HG02610 (cell line): ENCODE results near the gene XRCC3.
A peak's percentile ranks its signal among the peaks of the same experiment; 100 is the strongest.

Experiments
- ATAC-seq: cut with Tn5 transposase; IDR thresholded peaks from one replicate; pipeline ENCODE4 v1.9.1; 2021; ENCODE audit warnings: mild to moderate bottlenecking, moderate library complexity; ENCODE audit not compliant: unreplicated experiment

Gene XRCC3

DNA sequence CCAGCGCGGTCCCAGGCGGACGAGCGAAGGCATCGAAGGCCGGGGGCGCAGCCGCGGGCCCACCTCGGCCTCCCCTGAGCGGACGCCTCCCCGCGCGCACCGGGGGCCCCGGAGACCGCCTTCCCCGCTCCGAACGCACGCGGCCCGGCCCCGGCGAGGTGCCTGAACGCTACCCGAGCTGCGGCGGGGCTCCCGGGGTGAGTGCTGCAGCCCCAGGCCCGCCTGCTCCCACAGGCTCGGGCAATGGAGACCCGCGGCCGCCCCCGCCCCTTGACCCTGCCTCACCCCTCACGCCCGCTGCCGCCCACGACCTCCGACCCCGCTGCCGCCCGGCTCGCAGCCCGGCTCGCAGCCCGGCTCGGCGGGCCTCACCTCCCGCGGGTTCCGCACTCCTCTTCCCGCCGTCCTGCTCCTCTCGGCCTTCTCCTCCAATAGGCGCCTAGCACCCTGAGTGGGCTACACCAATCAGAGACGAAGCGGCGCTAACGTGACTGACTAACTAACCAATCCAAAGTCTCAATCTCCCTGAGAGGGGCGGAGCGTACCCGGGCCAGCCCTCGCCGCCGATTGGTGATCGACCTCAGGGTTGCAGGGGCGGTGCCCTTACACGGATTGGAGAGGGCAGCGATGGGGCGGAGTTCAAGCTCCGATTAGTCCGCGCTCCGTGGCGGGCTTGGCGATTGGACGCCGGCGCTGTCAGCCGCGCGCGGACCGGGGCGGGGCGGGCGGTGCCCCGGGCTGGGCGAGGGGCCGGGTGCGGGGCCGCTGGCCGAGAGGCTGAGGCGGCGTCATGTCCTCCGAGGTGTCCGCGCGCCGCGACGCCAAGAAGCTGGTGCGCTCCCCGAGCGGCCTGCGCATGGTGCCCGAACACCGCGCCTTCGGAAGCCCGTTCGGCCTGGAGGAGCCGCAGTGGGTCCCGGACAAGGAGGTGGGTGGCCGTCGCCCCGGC, at the start of gene XRCC3, which contains the start of gene ZFYVE21:
XRCC3 (minus strand) TSS at position 400 of the 949 bp plus-strand sequence. CDS start 4,364 bp downstream, outside the sequence.
ZFYVE21 (plus strand) TSS at position 759 of the 949 bp plus-strand sequence; CDS start at position 791, 32 bp downstream.
- peak; percentile 94 for ATAC-seq

DNA sequence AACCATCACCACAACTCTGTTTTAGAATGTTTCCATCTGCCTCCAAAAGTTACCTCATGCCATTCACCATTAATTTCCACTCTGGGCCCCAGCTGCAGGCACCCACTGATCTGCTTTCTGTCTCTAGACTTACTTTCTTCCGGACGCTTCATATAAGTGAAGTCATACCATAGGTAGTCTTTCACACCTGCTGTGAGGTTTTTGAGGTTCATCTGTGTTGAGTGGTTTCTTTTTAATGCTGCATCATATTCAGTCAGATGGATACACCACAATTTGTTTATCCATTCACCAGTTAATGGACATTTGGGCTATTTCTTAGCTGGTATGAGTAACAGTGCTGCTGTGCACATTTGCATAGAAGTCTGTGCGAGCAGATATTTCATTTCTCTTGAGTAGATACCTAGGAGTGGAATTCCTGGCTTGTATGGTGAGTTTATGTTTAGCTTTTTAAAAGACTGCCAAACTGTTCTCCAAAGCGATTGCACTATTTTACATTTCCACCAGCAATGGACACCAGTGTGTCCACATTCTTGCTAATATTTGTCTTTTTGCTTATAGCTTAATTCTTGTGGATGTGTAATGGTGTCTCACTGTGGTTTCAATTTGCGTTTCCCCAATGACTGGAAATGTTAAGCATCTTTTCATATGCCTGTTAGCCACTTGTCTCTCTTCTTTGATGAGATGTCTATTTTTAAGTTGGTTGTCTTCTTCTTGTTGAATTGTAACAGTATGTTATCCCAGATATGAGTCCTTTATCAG, 48.7 kb upstream of the XRCC3 start:
- peak; percentile 89 for ATAC-seq

DNA sequence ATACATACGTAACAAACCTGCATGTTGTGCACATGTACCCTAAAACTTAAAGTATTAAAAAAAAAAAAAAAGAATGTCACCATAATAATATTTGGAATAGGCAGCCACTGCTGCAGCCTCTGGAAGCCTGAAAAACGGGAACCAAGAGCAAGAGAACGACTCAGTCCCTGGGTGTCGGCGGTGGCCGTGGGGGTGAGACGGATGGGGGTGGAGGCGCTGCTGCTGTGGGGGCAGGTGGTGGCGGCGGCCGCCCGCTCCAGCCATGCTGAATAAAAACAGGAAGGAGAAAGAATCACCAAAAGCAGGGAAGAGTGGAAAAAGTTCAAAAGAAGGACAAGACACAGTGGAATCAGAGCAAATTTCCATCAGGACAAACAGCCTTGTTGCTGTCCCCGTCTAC, 47.3 kb upstream of the XRCC3 start:
- no peak for ATAC-seq

DNA sequence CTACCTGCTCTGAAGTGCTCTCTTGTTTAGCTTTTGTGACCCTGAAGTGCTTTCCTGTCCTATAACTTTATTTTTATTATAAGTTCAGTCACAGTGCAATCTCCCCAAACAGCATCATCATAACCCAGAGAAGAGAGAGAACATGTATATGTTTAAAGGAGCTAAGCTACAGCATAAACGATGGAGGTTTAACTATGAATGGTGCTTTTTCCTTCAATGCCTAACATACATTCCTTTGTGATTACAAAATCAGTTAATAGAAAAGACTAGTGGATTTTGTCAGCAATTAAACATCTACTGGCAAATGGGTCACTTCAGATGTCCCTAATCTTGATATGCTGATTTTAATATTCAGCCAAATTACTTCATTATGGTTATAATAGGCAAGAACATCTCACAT, 46.8 kb upstream of the XRCC3 start:
- no peak for ATAC-seq

DNA sequence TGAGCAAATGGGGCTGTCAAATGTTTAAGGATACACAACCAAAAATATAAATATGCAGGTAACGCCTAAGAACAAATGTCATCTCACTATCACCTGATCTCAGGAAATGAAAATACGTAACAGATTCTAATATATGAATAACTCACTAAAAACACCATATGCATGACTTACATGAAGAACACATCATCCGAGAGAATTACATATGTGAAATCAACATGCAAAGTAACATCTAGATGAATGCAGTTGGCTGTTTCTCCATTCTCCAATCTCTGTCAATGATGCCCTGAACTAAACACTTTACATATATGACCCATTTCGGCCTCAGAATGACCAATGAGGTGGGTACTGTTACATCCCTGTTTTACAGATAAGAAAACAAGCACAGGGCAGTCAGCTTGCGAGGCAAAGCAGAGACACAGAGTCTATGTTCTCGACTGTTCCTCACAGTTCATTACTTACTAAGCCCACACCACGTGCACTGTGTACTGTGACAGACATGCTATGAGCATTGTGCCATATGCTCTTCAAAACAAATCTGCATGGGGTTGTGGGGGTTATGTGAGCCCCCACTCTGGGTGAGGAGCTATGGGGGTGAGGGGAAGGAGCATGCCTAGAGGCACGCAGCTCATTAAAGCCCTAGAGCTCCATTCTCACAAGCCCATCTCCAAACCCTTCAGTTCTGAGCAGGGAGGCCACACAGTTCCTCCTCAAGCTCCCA, 43.0 kb upstream of the XRCC3 start:
- ATAC-seq: no peak

DNA sequence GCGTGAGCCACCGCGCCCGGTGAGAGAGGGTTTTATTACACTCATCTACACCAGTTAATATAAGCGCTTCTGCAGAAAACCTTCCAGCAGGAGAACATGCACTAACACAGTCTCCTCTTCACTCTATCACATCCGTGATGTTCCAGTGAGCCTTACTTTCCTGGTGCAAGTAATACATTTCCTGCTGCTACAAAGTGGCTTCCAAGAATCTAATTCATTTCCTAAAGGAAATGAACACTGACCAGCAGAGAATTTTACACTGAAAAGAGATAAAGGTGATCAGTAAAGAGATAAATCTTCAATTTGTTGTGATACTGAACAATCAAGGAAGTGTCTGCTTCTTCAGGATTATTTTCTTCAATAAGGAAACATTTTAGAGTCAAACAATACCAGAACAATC, 39.8 kb upstream of the XRCC3 start:
- no peak for ATAC-seq

DNA sequence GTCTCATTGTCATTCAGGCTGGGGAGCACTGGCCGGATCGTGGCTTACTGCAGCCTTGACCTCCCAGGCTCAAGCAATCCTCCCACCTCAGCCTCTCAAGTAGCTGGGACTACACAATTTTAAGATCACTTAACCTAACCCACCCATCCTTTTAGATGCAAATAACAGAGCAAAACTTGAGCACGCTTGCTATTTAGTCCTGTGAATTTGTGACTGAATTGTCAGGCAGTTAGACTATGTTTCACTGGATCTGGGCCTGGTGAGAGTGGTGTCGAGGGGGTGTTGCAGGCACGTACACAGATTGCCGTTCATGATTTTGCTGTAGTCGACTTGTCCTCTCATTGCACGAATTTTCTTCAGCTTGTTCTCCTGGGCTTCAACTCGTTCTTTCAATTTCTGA, 38.5 kb upstream of the XRCC3 start:
- ATAC-seq: no peak

DNA sequence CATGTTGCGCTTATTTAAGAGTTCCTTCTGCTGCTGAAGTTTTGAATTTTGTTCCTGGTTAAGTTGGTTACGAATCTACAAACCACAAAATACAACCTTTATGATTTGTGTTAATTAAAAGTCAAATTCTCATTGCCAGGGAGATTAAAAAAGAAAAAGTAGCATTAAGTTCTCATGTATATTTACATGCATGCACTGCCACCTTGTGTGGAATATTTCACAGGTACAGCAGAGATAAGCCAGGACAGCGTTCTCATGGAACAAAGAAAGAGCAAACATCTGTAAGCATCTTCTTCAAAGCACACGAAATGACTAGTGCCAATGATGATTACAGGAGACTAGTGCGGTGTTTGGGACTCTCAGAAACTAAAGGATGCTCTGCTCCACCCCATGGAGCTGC, 34.6 kb upstream of the XRCC3 start:
- no peak for ATAC-seq

DNA sequence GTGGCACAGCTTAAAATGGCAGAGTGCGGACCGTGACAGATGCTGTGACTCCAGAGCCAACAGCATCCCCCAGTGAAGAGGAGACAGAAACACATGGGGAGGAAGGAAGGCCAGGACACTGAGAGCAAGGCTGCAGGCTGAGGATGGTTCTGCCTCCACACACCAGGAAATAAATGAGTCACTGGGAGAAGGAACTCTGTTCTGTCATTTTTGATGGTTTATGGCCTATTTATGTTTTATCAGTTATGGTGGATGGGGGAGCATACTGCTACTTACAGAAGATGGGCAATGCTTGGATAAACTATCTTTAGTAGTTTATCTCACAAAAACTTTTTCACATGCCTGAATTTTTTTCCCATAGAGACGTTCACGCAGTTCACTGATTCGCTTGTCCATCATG, 34.2 kb upstream of the XRCC3 start:
- no peak for ATAC-seq

DNA sequence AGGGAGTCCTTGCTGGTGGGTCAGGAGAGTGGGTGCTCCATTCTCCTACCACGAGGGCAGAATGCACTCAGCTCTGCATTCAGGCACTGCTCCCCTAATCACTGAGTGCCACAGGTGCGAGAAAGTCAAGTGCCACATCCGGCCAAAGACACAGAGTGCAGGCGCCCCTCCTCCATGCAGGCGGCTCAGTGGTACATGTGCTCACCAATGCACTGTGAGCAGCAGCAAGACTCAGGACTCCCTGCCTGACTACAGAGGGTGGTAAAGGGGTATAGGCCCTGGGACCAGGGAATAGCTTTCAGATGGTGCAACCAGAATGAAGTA, 33.2 kb upstream of the XRCC3 start:
- no peak for ATAC-seq

DNA sequence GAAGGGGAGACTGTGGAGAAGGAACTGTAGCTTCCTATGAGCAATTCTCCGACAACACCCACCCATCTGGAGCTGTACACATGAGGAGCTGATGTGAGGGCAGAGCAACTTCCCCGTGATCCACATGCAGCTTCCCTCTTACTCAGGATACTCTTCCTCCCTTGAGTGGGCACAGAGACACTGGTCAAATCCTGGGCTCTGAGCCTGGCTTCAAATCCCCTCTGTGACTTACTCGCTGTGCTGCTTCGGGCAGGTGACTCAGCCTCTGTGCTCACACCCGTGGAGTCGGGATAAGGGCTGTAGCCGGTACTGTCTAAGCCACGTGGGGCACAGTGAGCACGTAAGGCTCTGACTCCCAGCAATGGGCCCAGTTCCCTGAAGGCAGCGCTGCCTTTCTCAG, 31.4 kb upstream of the XRCC3 start:
- no peak for ATAC-seq

DNA sequence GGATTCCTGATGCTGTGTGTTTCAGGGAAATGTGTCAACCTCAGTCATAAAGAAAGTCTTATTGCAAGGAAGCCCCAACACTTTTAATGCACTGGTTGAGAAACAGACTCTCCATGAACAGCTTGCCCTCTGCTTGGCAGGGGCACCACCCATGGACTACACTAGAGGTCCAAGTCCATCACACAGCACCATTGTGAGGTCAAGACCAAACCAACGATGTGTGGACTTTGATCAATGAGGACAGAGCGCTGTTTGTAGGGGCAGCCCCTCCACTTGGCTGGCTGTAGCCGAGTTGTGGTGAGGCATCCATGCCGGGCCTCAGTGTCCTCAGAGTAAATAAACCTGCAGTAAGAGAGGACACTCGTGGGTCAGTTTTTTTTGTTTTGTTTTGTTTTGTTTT, 30.2 kb upstream of the XRCC3 start:
- no peak for ATAC-seq

DNA sequence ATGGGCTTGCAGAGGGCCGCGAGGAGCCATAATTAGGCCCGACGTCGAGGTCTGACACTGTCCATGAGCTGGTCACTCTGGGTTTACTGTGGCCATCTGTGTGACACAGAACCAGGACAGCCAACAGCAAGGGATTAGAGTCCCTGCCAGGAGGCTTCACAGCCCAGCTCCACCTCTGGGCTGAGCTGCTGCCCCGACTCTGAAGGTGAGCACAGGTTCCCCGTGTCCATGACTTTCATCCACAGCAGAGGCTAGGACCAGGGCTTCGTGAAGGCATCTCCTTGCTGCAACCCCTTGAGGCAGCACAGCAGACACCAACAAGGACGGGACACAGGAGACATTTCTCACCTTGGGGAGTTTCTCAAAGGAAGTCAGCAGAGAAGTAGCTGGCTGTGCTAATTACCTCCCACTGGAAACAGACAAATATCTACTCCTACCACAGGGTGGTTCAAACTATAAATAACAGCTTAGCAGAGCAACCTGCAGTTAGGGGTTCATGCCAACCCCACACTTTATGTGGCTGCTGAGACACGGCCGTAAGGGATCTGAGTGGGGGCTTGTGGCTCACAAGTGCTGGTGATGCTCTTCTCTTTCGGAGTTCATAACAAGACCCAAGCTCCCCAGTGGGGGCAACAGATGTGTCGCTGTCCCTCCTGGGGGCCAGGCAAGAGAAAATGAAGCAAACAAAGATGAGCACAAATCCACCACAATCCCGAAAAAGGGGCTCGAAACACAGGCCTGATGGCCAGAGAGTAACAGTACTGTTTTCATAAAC, 29.6 kb upstream of the XRCC3 start:
- no peak for ATAC-seq

DNA sequence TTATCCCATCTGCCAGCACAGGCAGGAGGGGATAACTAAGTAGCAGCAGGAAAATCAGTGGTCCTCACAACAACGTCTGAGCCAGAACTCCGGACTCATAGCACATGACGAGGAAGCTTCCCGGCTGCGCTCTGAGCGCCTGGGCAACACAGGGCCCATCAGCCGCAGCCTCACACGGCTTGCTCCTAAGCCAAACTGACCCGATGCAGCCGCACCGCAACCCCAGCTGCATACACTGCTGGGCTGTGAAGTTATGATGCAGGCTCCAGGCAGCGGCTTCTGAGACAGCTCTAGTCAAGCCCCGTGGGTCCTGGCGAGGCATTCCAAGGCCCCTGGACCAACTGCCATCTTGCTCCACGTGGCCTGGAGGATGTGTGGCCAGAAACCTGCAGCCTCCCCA, 28.4 kb upstream of the XRCC3 start:
- ATAC-seq: no peak

DNA sequence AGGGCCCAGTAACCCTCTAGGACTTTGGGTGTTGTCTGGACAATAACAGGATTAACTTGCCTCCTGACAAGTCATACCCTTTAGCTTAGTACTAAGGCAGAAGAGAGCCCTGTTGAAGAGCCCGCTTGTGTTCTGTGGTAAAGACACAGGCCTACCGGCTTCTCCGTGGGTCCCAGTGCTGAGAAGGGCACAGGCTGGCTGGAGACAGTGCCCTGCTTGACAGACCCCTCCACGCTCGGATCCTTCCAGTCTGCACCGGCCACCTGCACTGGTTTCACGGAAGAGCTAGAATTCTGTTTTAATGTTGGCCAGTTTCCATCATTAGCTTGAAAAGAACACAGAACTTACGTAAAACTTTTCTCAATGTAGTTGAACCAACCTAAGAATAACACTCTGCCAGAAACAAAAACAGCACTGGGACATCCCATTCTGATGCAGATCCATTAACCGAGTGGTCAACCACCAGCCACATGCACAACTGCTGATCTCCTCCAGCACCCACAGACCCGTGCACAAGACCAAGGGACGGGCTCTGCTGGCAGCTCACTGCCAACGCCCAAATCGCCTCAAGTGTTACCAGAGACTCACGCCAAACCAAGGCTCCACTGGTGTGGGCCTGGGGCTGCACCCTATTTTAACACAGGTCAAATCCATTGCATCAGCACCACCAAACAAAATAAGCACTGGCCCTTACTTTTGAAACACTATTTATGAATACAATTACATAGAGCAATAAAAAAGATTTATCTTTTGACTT, 27.4 kb upstream of the XRCC3 start:
- ATAC-seq: no peak

DNA sequence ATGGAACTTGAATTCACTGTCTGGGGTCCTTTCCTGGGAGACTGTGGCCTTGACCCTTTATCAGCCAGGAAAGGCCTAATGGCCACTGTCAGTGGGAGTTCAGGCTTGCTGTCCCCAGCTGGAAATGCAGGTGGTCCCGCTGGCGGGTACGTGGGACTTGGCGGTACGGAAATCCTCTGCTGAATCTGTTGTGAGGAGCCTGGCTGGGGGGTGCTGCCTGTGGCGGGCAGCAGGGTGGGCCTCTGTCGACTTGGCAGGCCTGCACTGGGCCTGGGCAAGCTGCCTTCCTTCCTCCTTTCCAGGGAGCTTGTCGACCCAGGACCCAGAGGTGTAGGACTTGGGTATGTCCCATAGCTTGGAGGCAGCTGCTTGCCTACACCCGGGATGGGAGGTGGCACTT, 26.6 kb upstream of the XRCC3 start:
- no peak for ATAC-seq

DNA sequence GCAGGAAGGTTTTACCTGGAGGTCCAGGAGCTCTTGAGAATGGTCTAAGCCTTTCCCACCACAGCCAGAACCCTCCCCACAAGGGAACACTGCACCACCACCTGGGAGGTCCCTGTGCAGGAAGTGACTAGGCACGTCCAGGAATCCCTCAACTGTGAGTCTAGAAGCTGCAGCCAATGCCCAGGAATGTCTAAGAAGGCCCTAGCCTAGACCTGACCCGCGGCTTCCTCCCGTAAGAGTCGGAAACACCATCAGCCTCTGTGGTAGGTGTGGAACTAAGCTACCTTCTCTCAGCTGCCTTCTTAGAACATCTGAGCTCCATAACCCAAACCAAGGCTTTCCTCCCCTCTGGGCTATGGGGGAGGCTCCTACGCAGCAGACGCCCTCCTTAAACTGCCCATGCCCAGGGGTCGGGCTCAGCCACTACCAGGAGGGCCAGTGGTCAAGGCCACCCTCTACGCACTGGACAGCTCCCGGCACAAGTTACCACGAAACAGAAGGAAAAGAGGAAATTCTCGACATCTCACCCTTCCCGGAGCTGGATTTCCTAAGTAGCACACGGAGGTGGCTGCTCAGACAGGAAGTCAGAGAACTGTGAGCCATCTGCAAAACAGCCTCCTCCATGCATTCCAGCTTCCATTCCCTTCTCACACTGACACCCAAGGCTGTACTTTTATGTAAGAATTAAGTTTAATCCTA, 25.9 kb upstream of the XRCC3 start:
- no peak for ATAC-seq

DNA sequence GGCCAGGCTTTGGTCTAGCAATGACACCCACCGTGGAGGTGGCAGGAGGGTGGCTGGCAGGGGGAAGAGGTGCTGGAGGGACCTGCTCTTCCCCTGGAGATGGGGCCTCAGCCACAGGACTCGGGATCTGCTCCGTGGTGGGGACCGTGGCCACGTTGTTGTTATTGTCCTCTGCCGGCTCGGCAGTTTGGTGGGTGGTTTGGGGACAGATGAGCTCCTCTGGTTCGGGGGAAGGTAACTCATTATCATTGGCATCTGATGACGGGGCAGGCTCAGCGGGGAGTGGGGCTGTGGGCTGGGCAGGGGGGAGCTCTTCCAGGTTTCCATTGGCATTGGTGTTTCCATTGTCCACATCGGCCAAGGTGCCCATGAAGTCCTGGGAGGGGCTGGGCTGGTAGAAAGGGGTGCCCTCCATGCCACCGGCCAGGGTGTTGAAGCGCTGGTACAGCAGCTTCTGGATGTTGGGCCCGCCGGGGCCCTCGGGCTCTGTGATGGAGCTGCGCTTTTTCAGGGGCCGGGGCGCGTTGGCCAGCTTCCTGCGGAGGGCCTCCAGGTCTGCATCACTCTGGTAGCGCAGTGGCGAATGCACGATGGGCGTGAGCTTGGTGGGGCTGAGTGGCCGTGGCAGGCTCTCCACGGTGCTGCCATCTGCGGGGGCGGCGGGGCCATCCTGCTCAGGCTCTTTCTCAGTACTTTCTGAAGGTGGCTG, 24.7 kb upstream of the XRCC3 start:
- ATAC-seq: no peak

DNA sequence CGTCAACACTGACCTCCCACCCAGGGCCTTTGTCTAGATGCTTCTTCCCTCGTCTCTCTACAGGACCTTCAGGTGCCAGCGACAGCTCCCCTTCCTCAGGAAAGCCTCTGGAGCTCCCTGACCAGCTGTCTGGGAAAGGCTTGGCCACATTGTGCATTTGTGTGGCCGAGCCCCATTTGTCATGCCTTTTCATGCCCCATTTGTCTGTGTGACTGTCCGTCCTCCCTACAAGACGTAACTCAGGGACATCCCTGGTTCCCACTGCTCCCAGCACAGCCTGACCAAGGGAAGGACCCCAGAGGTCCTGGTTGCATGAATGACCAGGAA, 24.2 kb upstream of the XRCC3 start:
- ATAC-seq: no peak
